Subcutaneous abdominal adipose tissue (tissue), 5 donors: ENCODE measurements around the gene PTCRA.
"Not testable (repeated sequence)": the region's sequence is repeated elsewhere in the genome, so short reads cannot be mapped to it uniquely, and the experiment has no call there.

Source experiments
- H3K27ac ChIP-seq: one replicate; pipeline ENCODE4 v1.7.0; 2013; ENCODE audit warnings: low read depth, mild to moderate bottlenecking, inconsistent platforms, low read length, moderate library complexity
- H3K27me3 ChIP-seq, 5 donors: one replicate each; pipeline ENCODE4 v1.7.0; 2013; ENCODE audit warnings: low read length in 5 of 5, inconsistent platforms in 1 of 5; ENCODE audit not compliant: control insufficient read depth in 5 of 5, insufficient read depth in 4 of 5
- H3K36me3 ChIP-seq, 5 donors: one replicate each; pipeline ENCODE4 v1.7.0; 2013; ENCODE audit warnings: low read length in 5 of 5; ENCODE audit not compliant: control insufficient read depth in 5 of 5, insufficient read depth in 5 of 5
- H3K4me1 ChIP-seq, 5 donors: one replicate each; pipeline ENCODE4 v1.7.0; 2013; ENCODE audit warnings: low read length in 5 of 5, mild to moderate bottlenecking in 3 of 5, moderate library complexity in 1 of 5; ENCODE audit not compliant: control insufficient read depth in 5 of 5, insufficient read depth in 5 of 5
- H3K4me3 ChIP-seq, 5 donors: one replicate each; pipeline ENCODE4 v1.7.0; 2013; ENCODE audit warnings: low read length in 5 of 5, low read depth in 1 of 5
- H3K9ac ChIP-seq, 5 donors: one replicate each; pipeline ENCODE4 v1.7.0; 2013; ENCODE audit warnings: low read length in 5 of 5, mild to moderate bottlenecking in 4 of 5, moderate library complexity in 3 of 5
- H3K9me3 ChIP-seq, 5 donors: one replicate each; pipeline ENCODE4 v1.7.0; 2013; ENCODE audit warnings: low read length in 5 of 5; ENCODE audit not compliant: control insufficient read depth in 5 of 5
- donor health status: healthy.
- donor health status: healthy.
- donor health status: healthy.
- donor health status: healthy.
- donor health status: healthy.

Gene PTCRA, protein sequence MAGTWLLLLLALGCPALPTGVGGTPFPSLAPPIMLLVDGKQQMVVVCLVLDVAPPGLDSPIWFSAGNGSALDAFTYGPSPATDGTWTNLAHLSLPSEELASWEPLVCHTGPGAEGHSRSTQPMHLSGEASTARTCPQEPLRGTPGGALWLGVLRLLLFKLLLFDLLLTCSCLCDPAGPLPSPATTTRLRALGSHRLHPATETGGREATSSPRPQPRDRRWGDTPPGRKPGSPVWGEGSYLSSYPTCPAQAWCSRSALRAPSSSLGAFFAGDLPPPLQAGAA

DNA sequence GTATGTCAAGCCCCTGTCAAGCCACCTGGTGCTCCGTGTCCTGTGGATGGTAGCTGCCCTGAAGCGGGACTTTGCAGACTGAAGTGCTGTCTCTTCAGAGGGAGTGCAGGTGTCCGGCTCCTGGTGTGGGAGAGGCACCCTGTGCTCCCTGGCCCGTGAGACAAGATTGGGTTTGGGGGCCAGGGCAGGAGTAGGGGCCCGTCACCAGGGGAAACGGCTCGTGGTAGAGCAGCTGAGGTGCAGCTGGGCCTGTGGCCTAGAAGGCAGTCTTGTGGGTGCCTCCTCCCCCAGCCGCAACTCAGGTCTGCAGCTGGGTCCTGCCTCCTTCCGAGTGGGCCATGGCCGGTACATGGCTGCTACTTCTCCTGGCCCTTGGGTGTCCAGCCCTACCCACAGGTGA lies at the start of gene PTCRA:
Gene PTCRA (plus strand): TSS at position 322 of the 400 bp plus-strand sequence. CDS start 17 bp downstream, at position 339.
- Histone ChIP-seq H3K36me3 (no peaks in the 10 kb centered on the region), H3K9ac (no peak within 1 kb of the TSS), H3K27me3 (peaks cover 3 to 25% (median 12%) of the 10 kb centered on the region in 5 donors), H3K9me3 (no peaks in the 10 kb centered on the region), H3K27ac (no peak within 1 kb of the TSS), H3K4me3 (no peak within 1 kb of the TSS), H3K4me1 (peaks cover 0 to 7% (median 7%) of the 10 kb centered on the region in 5 donors)

DNA sequence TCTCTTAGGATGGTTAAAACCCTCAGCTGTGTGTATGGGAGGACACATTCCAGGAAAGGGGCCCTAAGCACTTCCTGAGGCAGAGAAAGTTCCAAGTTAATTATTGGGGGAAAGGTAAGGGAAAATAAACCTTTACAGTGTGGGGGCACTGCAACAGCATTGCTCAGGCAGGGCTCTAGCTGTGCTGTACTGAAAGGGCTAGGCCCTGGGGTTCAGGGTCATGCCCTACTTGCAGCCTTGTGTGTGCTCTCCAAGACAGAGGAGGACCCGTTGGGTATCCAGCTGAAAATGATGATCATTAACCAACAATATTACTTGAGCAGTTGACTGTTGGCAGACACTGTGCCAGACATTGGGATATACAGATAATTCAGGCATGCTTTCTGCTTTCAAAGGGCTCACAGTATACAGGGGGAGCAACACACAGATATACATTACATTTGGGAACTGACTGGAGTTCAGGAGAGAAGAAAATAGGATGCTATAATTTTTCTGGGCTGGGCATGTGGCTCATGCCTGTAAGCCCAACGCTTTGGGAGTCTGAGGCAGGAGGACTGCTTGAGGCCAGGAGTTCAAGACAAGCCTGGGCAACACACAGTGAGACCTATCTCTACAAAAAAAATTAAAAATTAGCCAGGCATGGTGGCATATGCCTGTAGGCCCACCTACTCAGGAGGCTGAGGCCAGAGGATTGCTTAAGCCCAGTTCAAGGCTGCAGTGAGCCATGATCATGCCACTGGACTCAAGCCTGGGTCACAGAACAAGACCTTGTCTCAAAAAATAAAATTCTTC lies 45.5 kb upstream of the PTCRA start:
- Histone ChIP-seq H3K9ac (peak overlapping the region in 1 of 5 donors; percentile 21), H3K4me1 (no peaks in the 10 kb centered on the region), H3K4me3 (no peak overlapping the region), H3K36me3 (peaks cover 15 to 28% (median 24%) of the 10 kb centered on the region in 5 donors), H3K9me3 (no peaks in the 10 kb centered on the region), H3K27me3 (no peaks in the 10 kb centered on the region), H3K27ac (no peak overlapping the region)

GRCh38 chr6:42871711-42872110 lies 44.1 kb upstream of the PTCRA start:
- no peak overlapping the region for H3K4me3 ChIP-seq

DNA sequence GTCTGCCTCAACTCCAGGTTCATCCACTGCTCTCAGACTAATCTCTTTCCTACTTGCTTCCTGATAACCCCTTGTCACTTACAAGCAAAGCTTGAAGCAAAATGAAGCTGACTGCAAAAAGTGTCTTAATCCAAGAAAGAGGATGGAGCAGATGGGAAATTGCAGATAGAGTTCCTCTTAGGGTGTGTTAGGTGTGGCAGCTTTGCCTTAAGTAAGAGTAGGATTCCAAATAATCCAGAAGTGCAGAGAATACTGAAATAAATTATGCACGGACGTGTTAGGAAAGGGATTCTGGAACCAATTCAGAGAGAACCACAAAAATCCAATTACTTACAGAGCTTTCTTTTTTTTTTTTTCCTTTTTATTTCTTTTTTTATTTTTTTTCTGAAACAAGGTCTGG lies 42.5 kb upstream of the PTCRA start:
- peaks cover 0 to 9% (median 3%) of the 10 kb centered on the region in 5 donors for H3K36me3 ChIP-seq
- H3K4me1 ChIP-seq, result peaks cover 0 to 4% (median 0%) of the 10 kb centered on the region in 5 donors
- no peak overlapping the region for H3K27ac ChIP-seq
- H3K4me3 ChIP-seq, result no peak overlapping the region
- no peak overlapping the region for H3K9ac ChIP-seq
- H3K9me3 ChIP-seq, result no peaks in the 10 kb centered on the region
- no peaks in the 10 kb centered on the region for H3K27me3 ChIP-seq

More at GRCh38 chr6:42871711-42872110, 44.1 kb upstream of the PTCRA start:
- no peaks in the 10 kb centered on the region for H3K9me3 ChIP-seq
- no peaks in the 10 kb centered on the region for H3K4me1 ChIP-seq
- no peak overlapping the region for H3K9ac ChIP-seq
- H3K27ac ChIP-seq, result no peak overlapping the region
- H3K36me3 ChIP-seq, result peaks cover 7 to 20% (median 11%) of the 10 kb centered on the region in 5 donors
- H3K27me3 ChIP-seq, result no peaks in the 10 kb centered on the region

GRCh38 chr6:42877695-42878094 lies 38.2 kb upstream of the PTCRA start:
- H3K9ac ChIP-seq, result peak overlapping the region in 1 of 5 donors; percentile 45
- peaks cover 0 to 27% (median 23%) of the 10 kb centered on the region in 5 donors for H3K4me1 ChIP-seq
- H3K4me3 ChIP-seq, result no peak overlapping the region
- H3K36me3 ChIP-seq, result no peaks in the 10 kb centered on the region
- no peaks in the 10 kb centered on the region for H3K27me3 ChIP-seq
- H3K27ac ChIP-seq, result no peak overlapping the region
- no peaks in the 10 kb centered on the region for H3K9me3 ChIP-seq

- Histone ChIP-seq H3K36me3 (peaks cover 12 to 19% (median 18%) of the 10 kb centered on the region in 5 donors), H3K9me3 (no peaks in the 10 kb centered on the region), H3K4me3 (peak within 1 kb of the TSS; percentile 84 to 98 (median 85)), H3K27me3 (no peaks in the 10 kb centered on the region), H3K4me1 (peaks cover 0 to 27% (median 23%) of the 10 kb centered on the region in 5 donors), H3K27ac (peak within 1 kb of the TSS; percentile 74), H3K9ac (peak within 1 kb of the TSS; percentile 81 to 99 (median 90))
Observed at GRCh38 chr6:42879372-42880239, 36.2 kb upstream of the PTCRA start, which contains the start of gene RPL7L1. RPL7L1 (plus strand) TSS chr6:42879616; CDS start chr6:42879911, 295 bp downstream.

GRCh38 chr6:42880240-42880817 lies 35.5 kb upstream of the PTCRA start:
- not testable (repeated sequence) for H3K9me3 ChIP-seq, H3K27me3 ChIP-seq
- H3K36me3 ChIP-seq, result peaks cover 12 to 26% (median 24%) of the 10 kb centered on the region in 5 donors
- H3K4me3 ChIP-seq, result peak overlapping the region; percentile 84 to 98 (median 85)
- H3K4me1 ChIP-seq, result peaks cover 0 to 27% (median 23%) of the 10 kb centered on the region in 5 donors
- H3K9ac ChIP-seq, result peak overlapping the region; percentile 81 to 99 (median 90)
- peak overlapping the region; percentile 74 for H3K27ac ChIP-seq

DNA sequence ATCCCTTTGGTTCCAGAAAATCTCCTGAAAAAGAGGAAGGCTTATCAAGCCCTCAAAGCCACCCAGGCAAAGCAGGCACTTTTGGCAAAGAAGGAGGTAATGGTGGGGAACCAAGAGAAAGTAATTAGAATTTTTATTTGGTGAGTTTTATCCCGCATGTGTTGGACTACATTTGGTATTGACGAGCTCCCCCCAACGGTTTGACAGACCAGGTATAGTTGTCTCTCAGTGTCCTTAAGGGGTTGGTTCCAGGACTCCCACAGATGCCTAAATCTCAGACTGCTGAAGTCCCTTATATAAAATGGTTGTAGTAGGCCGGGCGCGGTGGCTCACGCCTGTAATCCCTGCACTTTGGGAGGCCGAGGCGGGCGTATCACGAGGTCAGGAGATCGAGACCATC lies 35.0 kb upstream of the PTCRA start:
- Histone ChIP-seq H3K36me3 (peaks cover 17 to 32% (median 29%) of the 10 kb centered on the region in 5 donors), H3K4me3 (peak overlapping the region in 4 of 5 donors; percentile 84 to 98 (median 85)), H3K4me1 (peaks cover 0 to 27% (median 23%) of the 10 kb centered on the region in 5 donors), H3K9ac (peak overlapping the region; percentile 63 to 99 (median 90)), H3K27ac (peak overlapping the region; percentile 74)
- not testable (repeated sequence) for H3K9me3 ChIP-seq, H3K27me3 ChIP-seq

GRCh38 chr6:42885702-42886101 lies 30.2 kb upstream of the PTCRA start:
- H3K9me3 ChIP-seq, result no peaks in the 10 kb centered on the region
- H3K9ac ChIP-seq, result no peak overlapping the region
- H3K36me3 ChIP-seq, result peaks cover 17 to 42% (median 36%) of the 10 kb centered on the region in 5 donors
- peaks cover 2 to 21% (median 12%) of the 10 kb centered on the region in 5 donors for H3K4me1 ChIP-seq
- no peak overlapping the region for H3K27ac ChIP-seq
- no peaks in the 10 kb centered on the region for H3K27me3 ChIP-seq
- no peak overlapping the region for H3K4me3 ChIP-seq
